ENCODE data around the gene PTPN11. TPM values are rescaled to one million over a fixed set of nuclear protein-coding genes. Genes with fewer than 3 reads are reported as not detected.

The PTPN11 gene
- total and polyA plus RNA-seq, 3 experiments from 2014 or later = 80.2 to 171 (median 163) TPM

DNA sequence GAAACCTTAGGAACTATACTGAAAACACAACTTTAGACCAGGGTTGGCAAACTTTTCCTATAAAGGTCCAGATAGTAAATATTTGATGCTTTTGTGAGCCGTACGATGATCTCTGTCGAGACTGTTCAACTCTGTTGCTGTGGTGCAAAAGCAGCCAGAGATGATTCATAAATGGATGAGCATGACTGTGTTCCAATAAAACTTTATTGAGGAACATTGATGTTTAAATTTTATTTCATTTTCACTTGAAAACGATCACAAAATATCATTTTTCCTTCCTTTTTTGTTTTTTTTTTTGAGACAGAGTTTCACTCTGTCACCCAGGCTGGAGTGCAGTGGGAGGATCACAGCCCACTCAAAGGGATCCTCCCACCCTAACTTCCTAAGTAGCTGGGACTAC, 105.5 kb downstream of the PTPN11 start:
- H3K4me1 Mint-ChIP-seq = no peaks in the 10 kb centered on the region
- CTCF ChIA-PET = no interaction called here
- H3K4me3 ChIP-seq (ENCODE audit: low read length) = no peak overlapping the region
- H3K27ac ChIP-seq (ENCODE audit: low read depth, low read length) = no peak overlapping the region
- no peak for DNase-seq
- H3K9me3 Mint-ChIP-seq = no peaks in the 10 kb centered on the region
- H3K4me1 ChIP-seq (ENCODE audit: insufficient read depth, low read length) = no peaks in the 10 kb centered on the region
- H3K36me3 Mint-ChIP-seq = peaks cover 0 to 4% (median 3%) of the 10 kb centered on the region in 3 donors
- no peaks in the 10 kb centered on the region for H3K9me3 ChIP-seq (ENCODE audit: low read length)
- H3K4me3 Mint-ChIP-seq = no peak overlapping the region
- H3K27me3 Mint-ChIP-seq = no peaks in the 10 kb centered on the region
- no peaks in the 10 kb centered on the region for H3K36me3 ChIP-seq (ENCODE audit: insufficient read depth, low read length)
- H3K27ac Mint-ChIP-seq = no peak overlapping the region
- H3K27me3 ChIP-seq (ENCODE audit: insufficient read depth, low read length, poor library complexity, severe bottlenecking) = no peaks in the 10 kb centered on the region
- POLR2A ChIA-PET = no interaction called here

DNA sequence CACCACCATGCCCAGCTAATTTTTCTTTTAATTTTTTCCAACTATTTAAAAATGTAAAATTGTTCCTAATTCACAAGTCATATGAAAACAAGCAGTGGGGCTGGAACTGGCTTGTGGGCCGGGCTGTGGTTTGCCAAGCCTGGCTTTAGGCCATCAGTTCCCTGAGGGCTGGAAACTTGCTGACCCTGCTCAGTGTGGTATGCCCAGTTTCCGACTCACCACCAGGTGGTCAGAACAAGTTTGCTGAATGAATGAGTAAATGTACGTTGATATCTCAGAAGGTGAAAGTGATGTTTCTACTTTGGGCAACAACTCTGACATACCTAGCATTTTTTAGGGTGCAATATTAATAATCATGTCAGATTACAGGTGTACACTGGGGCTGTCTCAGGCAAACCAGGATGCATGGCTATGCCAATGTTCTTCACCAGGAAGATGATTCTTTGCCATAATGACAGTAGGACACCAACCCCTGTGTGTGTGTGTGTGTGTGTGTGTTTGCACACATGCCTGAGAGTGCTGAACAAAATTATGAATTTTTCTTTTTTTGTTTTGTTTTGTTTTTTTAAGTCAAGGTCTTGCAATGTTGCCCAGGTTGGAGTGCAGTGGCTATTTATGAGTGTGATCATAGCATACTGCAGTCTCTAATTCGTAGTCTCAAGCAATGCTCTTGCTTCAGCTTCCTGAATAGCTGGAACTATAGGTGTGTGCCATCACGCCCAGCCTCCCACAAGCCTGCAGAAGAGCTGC, 106.1 kb downstream of the PTPN11 start:
- ChIA-PET CTCF (no interaction called here), POLR2A (no interaction called here)
- Mint-ChIP-seq H3K27ac (no peak overlapping the region), H3K4me3 (no peak overlapping the region), H3K9me3 (no peaks in the 10 kb centered on the region), H3K27me3 (no peaks in the 10 kb centered on the region), H3K4me1 (no peaks in the 10 kb centered on the region), H3K36me3 (peaks cover 0 to 4% (median 3%) of the 10 kb centered on the region in 3 donors)
- no peaks in the 10 kb centered on the region for H3K9me3 ChIP-seq (ENCODE audit: low read length)
- H3K27me3 ChIP-seq (ENCODE audit: insufficient read depth, low read length, poor library complexity, severe bottlenecking) = no peaks in the 10 kb centered on the region
- H3K4me3 ChIP-seq (ENCODE audit: low read length) = no peak overlapping the region
- no peak overlapping the region for H3K27ac ChIP-seq (ENCODE audit: low read depth, low read length)
- no peaks in the 10 kb centered on the region for H3K4me1 ChIP-seq (ENCODE audit: insufficient read depth, low read length)
- no peaks in the 10 kb centered on the region for H3K36me3 ChIP-seq (ENCODE audit: insufficient read depth, low read length)
- no peak for DNase-seq

DNA sequence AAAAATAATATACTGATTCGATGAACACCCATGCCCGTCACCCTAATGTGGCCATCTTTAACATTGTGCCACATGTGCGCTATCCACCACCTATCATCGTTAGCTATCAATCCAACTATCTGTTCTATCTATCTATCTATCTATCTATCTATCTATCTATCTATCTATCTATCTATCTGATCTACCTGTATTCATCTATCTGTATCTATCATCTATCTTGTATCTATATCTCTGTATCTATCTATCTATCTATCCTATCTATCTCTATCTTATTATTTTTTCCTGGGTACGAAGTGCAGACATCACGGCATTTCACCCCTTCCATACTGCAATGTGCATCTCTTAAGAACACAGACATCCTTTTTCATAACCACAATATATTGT, 106.7 kb downstream of the PTPN11 start:
- H3K4me3 Mint-ChIP-seq = no peak overlapping the region
- DNase-seq = no peak
- POLR2A ChIA-PET = no interaction called here

DNA sequence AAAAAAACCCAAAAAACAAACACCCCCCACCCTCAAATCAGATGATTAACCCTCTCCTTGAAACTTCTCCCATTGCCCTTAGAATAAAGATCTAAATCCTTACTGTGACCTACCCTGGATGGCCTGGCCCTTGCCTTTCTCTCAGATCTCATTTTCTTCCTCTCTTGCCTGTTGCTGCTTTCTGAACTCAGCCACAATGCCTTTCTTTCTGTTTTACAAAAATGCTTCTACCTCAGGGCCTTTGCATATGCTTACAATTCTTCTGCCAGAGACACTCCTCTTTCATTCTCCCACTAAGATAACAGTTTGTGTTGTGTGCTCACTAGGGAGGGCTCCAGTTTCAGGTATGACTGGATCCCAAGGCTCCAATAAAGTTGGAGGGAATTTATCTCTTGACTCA, 108.3 kb downstream of the PTPN11 start:
- no peaks in the 10 kb centered on the region for H3K27me3 ChIP-seq (ENCODE audit: insufficient read depth, low read length, poor library complexity, severe bottlenecking)
- no peak overlapping the region for H3K27ac ChIP-seq (ENCODE audit: low read depth, low read length)
- no peaks in the 10 kb centered on the region for H3K4me1 ChIP-seq (ENCODE audit: insufficient read depth, low read length)
- Mint-ChIP-seq H3K9me3 (no peaks in the 10 kb centered on the region), H3K27ac (peak overlapping the region in 2 of 8 donors; percentile 2 to 59), H3K4me1 (no peaks in the 10 kb centered on the region), H3K4me3 (no peak overlapping the region), H3K36me3 (peaks cover 0 to 4% (median 0%) of the 10 kb centered on the region in 3 donors), H3K27me3 (peaks cover 0 to 1% of the 10 kb centered on the region in 2 donors)
- H3K4me3 ChIP-seq (ENCODE audit: low read length) = no peak overlapping the region
- CTCF ChIA-PET = no interaction called here
- H3K9me3 ChIP-seq (ENCODE audit: low read length) = no peaks in the 10 kb centered on the region
- POLR2A ChIA-PET = no interaction called here
- no peaks in the 10 kb centered on the region for H3K36me3 ChIP-seq (ENCODE audit: insufficient read depth, low read length)
- no peak for DNase-seq

More for the DNA sequence above, 106.7 kb downstream of the PTPN11 start:
- Histone ChIP-seq H3K27ac (ENCODE audit: low read depth, low read length) (no peak overlapping the region), H3K9me3 (ENCODE audit: low read length) (no peaks in the 10 kb centered on the region), H3K4me3 (ENCODE audit: low read length) (no peak overlapping the region), H3K27me3 (ENCODE audit: insufficient read depth, low read length, poor library complexity, severe bottlenecking) (no peaks in the 10 kb centered on the region), H3K36me3 (ENCODE audit: insufficient read depth, low read length) (no peaks in the 10 kb centered on the region), H3K4me1 (ENCODE audit: insufficient read depth, low read length) (no peaks in the 10 kb centered on the region)
- Mint-ChIP-seq H3K36me3 (peaks cover 0 to 4% (median 2%) of the 10 kb centered on the region in 3 donors), H3K4me1 (no peaks in the 10 kb centered on the region), H3K27ac (no peak overlapping the region), H3K27me3 (no peaks in the 10 kb centered on the region), H3K9me3 (no peaks in the 10 kb centered on the region)
- CTCF ChIA-PET = no interaction called here

DNA sequence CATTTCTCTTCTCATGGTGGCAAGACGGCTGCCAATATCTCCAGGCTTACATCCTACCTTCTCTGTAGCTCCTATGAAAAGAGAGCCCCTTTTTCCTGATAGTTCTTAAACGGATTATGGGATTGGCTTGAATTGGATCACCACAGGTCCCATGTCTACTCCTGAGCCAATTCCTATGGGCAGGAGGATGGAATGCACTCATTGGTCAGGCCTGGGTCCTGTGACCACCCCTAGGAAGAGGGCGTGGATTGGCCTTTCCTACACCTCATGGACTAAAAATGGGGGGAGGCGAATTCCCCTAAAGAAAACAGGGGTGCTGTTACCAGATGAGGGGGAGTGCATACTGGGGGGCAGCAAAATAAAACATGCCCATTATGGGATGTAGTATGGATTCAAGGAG, 108.8 kb downstream of the PTPN11 start:
- Mint-ChIP-seq H3K27ac (no peak overlapping the region), H3K4me1 (no peaks in the 10 kb centered on the region), H3K4me3 (no peak overlapping the region), H3K9me3 (no peaks in the 10 kb centered on the region), H3K36me3 (peaks cover 0 to 4% (median 0%) of the 10 kb centered on the region in 3 donors), H3K27me3 (peaks cover 0 to 3% of the 10 kb centered on the region in 2 donors)
- Histone ChIP-seq H3K4me1 (ENCODE audit: insufficient read depth, low read length) (no peaks in the 10 kb centered on the region), H3K9me3 (ENCODE audit: low read length) (no peaks in the 10 kb centered on the region), H3K27me3 (ENCODE audit: insufficient read depth, low read length, poor library complexity, severe bottlenecking) (no peaks in the 10 kb centered on the region), H3K27ac (ENCODE audit: low read depth, low read length) (no peak overlapping the region), H3K36me3 (ENCODE audit: insufficient read depth, low read length) (no peaks in the 10 kb centered on the region), H3K4me3 (ENCODE audit: low read length) (no peak overlapping the region)
- CTCF ChIA-PET = no interaction called here
- POLR2A ChIA-PET = no interaction called here
- DNase-seq = no peak

DNA sequence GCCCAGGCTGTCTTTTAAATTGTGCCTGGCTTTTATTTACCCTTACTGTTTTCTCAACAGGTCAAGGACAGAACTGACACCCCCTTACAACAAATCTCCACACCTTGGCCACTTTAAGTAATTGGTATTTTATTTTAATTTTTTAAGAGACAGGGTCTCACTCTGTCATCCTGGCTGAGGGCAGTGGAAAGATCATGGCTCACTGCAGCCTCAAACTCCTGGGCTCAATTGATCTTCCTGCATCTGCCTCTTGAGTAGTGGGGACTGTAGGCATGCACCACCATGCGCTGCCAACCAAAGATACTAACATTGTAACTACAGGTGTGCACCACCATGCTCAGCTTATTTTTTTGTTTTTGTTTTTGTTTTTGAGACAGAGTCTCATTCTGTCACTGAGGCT, 109.8 kb downstream of the PTPN11 start:
- no peak overlapping the region for H3K27ac Mint-ChIP-seq
- peaks cover 0 to 5% of the 10 kb centered on the region in 2 donors for H3K27me3 Mint-ChIP-seq
- DNase-seq = no peak
- Histone ChIP-seq H3K27ac (ENCODE audit: low read depth, low read length) (no peak overlapping the region), H3K27me3 (ENCODE audit: insufficient read depth, low read length, poor library complexity, severe bottlenecking) (no peaks in the 10 kb centered on the region), H3K36me3 (ENCODE audit: insufficient read depth, low read length) (no peaks in the 10 kb centered on the region), H3K4me3 (ENCODE audit: low read length) (no peak overlapping the region), H3K4me1 (ENCODE audit: insufficient read depth, low read length) (no peaks in the 10 kb centered on the region), H3K9me3 (ENCODE audit: low read length) (no peaks in the 10 kb centered on the region)
- CTCF ChIA-PET = no interaction called here
- H3K9me3 Mint-ChIP-seq = no peaks in the 10 kb centered on the region
- no peak overlapping the region for H3K4me3 Mint-ChIP-seq
- POLR2A ChIA-PET = no interaction called here
- peaks cover 0 to 4% (median 0%) of the 10 kb centered on the region in 3 donors for H3K36me3 Mint-ChIP-seq
- peaks cover 0 to 1% (median 0%) of the 10 kb centered on the region in 3 donors for H3K4me1 Mint-ChIP-seq

DNA sequence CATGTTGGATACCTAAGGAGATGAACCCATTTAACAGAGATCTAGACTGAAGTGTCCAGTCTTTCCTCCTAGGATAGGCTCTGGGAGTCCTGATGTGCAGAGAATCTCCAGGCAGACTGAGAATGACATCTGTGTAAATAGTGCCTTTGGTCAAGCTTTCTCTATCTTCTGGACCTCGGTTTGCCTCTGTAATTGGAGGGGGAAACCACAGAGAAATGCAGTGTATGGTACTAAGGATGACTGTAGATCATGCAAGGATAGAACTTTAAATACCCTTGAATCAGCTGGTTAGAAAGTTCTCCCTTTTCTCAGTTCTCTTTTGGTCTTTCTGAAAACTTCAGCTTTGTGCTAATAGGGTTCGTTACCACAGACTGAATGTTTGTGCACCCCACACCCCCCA, 112.2 kb downstream of the PTPN11 start:
- Mint-ChIP-seq H3K27ac (no peak overlapping the region), H3K36me3 (peaks cover 0 to 6% (median 0%) of the 10 kb centered on the region in 3 donors), H3K27me3 (peaks cover 7 to 13% of the 10 kb centered on the region in 2 donors), H3K4me1 (peaks cover 0 to 1% (median 0%) of the 10 kb centered on the region in 3 donors), H3K4me3 (no peak overlapping the region), H3K9me3 (no peaks in the 10 kb centered on the region)
- POLR2A ChIA-PET = no interaction called here
- H3K9me3 ChIP-seq (ENCODE audit: low read length) = no peaks in the 10 kb centered on the region
- no peaks in the 10 kb centered on the region for H3K27me3 ChIP-seq (ENCODE audit: insufficient read depth, low read length, poor library complexity, severe bottlenecking)
- H3K27ac ChIP-seq (ENCODE audit: low read depth, low read length) = no peak overlapping the region
- no peaks in the 10 kb centered on the region for H3K4me1 ChIP-seq (ENCODE audit: insufficient read depth, low read length)
- CTCF ChIA-PET = no interaction called here
- no peaks in the 10 kb centered on the region for H3K36me3 ChIP-seq (ENCODE audit: insufficient read depth, low read length)
- no peak overlapping the region for H3K4me3 ChIP-seq (ENCODE audit: low read length)
- DNase-seq = no peak

DNA sequence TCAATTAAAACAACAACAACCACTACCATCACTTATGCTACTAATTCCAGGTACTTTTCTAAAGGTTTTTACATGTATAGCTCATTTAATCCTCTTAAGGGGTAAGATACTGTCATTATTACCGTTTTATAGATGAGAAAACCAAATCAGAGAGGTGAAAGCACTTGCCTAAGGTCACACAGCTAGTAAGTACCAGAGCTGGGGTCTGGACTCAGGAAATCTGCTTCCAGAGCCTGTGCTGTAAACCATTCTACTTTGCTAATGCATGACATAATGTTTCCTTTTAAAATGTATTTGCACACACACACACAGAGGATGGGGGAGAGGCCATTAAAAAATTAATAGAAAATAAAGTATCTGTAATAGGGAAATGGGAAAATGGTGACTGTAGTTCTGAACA, 113.4 kb downstream of the PTPN11 start:
- no peaks in the 10 kb centered on the region for H3K4me1 ChIP-seq (ENCODE audit: insufficient read depth, low read length)
- Mint-ChIP-seq H3K36me3 (peaks cover 0 to 5% (median 0%) of the 10 kb centered on the region in 3 donors), H3K4me1 (peaks cover 0 to 1% (median 0%) of the 10 kb centered on the region in 3 donors), H3K27ac (no peak overlapping the region), H3K27me3 (peaks cover 7 to 13% of the 10 kb centered on the region in 2 donors), H3K4me3 (no peak overlapping the region), H3K9me3 (no peaks in the 10 kb centered on the region)
- H3K4me3 ChIP-seq (ENCODE audit: low read length) = no peak overlapping the region
- no peaks in the 10 kb centered on the region for H3K9me3 ChIP-seq (ENCODE audit: low read length)
- no peaks in the 10 kb centered on the region for H3K27me3 ChIP-seq (ENCODE audit: insufficient read depth, low read length, poor library complexity, severe bottlenecking)
- CTCF ChIA-PET = no interaction called here
- H3K27ac ChIP-seq (ENCODE audit: low read depth, low read length) = no peak overlapping the region
- DNase-seq = no peak
- H3K36me3 ChIP-seq (ENCODE audit: insufficient read depth, low read length) = no peaks in the 10 kb centered on the region
- POLR2A ChIA-PET = no interaction called here

Measured in CD8-positive, alpha-beta memory T cell (primary cell).